Neural progenitor cell (in vitro differentiated cells): ENCODE results near the gene ZDHHC7.

ENCODE experiments used
- EZH2 ChIP-seq: fragments of 200-600 bp; sonication (generic); IDR thresholded peaks from 2 replicates; pipeline ENCODE4 v1.6.1; 2017; ENCODE audit warnings: antibody characterized with exemption, mild to moderate bottlenecking, moderate library complexity
- TF ChIP-seq, protein P1 (sequence below): fragments of 200-600 bp; sonication (generic); IDR thresholded peaks from 2 replicates; pipeline ENCODE4 v1.5.1; 2017; ENCODE audit warnings: antibody characterized with exemption, mild to moderate bottlenecking

DNA sequence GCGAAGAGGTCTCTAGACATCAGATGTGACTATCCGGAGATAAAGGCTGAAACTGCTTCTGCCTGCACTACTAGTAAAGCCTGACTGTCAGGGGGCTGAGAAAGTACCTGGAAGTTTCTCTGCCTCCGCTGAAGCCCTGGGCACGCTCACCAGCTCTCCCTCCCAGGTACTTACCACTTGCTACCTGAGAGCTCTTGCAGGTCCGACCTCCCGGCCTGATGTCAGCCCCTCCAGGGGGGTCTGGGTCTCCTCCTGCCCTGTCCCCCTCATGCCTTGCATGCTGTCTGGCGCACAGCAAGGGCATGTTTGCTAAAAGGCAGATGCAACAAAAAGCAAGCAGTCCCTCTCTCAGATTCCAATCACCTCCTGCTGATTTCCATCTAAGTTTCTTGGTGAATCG, 17.4 kb downstream of the ZDHHC7 start:
- TF ChIP-seq, protein P1, sequence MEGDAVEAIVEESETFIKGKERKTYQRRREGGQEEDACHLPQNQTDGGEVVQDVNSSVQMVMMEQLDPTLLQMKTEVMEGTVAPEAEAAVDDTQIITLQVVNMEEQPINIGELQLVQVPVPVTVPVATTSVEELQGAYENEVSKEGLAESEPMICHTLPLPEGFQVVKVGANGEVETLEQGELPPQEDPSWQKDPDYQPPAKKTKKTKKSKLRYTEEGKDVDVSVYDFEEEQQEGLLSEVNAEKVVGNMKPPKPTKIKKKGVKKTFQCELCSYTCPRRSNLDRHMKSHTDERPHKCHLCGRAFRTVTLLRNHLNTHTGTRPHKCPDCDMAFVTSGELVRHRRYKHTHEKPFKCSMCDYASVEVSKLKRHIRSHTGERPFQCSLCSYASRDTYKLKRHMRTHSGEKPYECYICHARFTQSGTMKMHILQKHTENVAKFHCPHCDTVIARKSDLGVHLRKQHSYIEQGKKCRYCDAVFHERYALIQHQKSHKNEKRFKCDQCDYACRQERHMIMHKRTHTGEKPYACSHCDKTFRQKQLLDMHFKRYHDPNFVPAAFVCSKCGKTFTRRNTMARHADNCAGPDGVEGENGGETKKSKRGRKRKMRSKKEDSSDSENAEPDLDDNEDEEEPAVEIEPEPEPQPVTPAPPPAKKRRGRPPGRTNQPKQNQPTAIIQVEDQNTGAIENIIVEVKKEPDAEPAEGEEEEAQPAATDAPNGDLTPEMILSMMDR: no peak
- TF ChIP-seq EZH2: no peak
